ENCODE measurements around the gene CDKN1B. TPM values are rescaled to one million over a fixed set of nuclear protein-coding genes. Genes with fewer than 3 reads are reported as not detected.
A peak's percentile ranks its signal among the peaks of the same experiment; 100 is the strongest.

CDKN1B gene
- total and polyA plus RNA-seq, 12 donors, result 20.8 to 56.2 (median 37.6) TPM

DNA sequence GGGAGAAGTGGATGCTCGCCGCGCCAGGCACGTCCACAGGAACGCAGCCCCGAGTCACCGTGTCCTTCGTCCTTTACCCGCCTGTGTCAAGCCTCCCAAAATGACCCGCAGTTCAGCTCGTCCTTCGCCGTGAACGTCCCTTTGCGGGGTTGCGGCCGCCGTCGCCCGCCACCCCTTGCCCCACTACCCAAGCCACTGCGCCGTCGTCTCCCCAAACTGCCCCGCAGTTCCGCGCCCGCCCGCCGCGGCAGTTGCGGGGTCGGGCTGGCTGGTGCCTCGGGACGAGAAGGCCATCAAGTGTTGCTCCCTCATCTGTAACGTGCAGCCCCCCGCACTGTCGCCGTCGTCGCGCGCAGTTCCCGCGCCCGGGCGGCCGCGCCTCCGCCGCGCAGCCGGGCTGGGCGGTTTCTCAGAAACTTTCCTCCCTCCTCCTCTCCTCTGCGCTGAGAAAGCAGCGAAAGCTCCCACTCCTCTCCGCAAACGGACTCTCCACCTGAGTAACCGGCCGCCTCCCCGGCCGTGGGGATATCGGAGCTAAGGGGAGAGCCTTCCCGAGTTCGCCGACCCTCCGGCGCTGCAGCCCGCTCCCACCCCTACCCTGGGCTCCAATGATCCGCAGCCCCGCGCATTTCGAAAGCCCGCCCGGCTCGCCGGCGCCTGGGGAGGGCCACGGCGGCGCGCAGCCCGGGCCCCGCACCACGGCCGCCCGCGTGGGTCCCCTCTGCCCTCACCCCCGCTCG, 6.7 kb downstream of the CDKN1B start:
- intact Hi-C loops (cut with DNase I), result loop anchor here in 2 of 10 donors (2.0 to 5.0 kb wide), 2 partner anchors 61 to 63 kb away; partner anchors contain the start of gene APOLD1 (in 2 of the 2)
- WGBS, 2 donors, result 0% methylated on average over 88 to 89 of the region's 89 CpGs
- Histone ChIP-seq H3K27ac (peak overlapping the region; percentile 95 to 100 (median 98)), H3K4me3 (peak overlapping the region; percentile 42 to 90 (median 77)), H3K4me1 (peaks cover 3 to 66% (median 55%) of the 10 kb centered on the region in 9 donors), H3K36me3 (peaks cover 0 to 36% (median 20%) of the 10 kb centered on the region in 9 donors), H3K27me3 (no peaks in the 10 kb centered on the region), H3K9me3 (no peaks in the 10 kb centered on the region)
- TF ChIP-seq, protein P1, sequence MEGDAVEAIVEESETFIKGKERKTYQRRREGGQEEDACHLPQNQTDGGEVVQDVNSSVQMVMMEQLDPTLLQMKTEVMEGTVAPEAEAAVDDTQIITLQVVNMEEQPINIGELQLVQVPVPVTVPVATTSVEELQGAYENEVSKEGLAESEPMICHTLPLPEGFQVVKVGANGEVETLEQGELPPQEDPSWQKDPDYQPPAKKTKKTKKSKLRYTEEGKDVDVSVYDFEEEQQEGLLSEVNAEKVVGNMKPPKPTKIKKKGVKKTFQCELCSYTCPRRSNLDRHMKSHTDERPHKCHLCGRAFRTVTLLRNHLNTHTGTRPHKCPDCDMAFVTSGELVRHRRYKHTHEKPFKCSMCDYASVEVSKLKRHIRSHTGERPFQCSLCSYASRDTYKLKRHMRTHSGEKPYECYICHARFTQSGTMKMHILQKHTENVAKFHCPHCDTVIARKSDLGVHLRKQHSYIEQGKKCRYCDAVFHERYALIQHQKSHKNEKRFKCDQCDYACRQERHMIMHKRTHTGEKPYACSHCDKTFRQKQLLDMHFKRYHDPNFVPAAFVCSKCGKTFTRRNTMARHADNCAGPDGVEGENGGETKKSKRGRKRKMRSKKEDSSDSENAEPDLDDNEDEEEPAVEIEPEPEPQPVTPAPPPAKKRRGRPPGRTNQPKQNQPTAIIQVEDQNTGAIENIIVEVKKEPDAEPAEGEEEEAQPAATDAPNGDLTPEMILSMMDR (IDR thresholded peaks at IDR 0.05), result no peak
- ATAC-seq (peak; percentile 9 to 71 (median 18)), DNase-seq (peak; percentile 48 to 60)

DNA sequence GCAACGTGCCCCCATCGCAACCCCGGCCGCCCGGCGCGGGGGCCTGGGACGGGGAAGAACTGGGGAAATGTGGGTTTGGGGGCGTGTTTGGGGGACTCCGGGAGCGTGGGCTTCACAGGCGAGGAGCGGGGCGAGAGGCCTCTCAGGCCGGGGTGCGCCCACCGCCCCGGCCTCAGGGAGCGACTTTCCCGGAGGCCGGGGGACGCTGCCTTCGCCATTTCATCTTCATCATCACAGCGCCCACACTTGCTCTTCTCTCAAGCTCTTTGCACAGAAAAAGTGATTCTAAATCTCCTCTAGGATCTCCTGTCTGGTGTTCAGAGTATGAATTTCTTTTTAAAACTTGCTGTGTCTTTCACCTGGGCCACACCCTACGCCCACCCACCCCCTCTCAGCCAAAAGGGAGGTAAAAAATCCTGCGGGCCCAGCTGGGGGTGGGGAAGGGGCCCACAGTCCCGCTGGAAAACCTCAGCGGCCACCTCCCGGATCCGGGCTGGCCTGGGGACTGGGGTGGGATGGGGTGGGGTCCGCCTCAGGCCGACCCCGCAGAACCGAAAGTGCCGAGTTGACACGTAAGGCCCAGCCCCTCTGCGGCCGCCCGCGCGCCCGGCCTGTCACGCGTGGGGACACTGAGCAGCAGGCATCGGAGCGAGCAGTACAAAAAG, 7.4 kb downstream of the CDKN1B start:
- H3K27me3 ChIP-seq, result no peaks in the 10 kb centered on the region

DNA sequence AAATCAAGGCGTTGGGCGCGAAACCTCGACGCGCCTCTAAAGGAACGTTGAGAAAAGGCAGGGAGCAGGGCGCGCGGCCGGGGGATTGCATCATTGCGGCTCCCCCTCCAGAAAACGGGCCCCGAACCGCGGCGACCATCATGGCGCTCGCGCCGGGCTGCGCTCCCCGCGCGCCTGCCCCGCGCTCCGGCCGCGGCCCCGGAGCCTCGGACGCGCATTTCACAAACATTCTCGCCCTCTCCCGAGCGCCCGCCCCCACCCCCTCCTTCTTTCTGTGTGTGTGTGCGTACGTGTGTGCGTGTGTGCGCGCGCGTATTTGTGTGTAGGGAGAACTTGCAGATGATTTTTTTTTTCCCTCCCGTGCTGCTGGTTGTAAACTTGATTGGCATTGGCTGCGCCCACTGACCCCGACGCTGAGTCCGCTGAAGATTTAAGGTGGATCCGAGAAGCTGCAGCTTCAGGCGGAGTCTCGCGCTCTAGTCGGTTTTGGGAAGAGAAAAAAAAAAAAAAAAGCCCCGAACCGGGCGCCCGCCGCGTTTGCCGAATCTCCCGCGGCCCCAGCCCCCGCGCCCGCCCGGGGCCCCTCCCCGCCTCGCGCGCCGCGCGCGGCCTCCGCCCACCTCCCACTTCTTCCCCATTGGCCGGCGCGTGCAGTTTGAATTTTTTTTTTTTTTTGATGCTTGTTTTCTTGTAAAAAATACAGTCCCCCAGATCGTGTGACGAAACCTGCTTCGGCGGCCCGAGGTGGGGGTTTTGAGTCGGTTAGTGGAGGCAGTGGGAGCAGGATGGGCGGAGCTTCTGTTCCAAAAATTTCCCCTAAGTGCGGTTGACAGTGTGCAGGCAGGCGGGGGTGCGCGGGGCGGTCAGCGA, 8.2 kb downstream of the CDKN1B start:
- ATAC-seq (peak; percentile 82 to 89 (median 86)), DNase-seq (peak; percentile 90 to 96)
- 0% methylated on average over 93 of the region's 93 CpGs for WGBS, 2 donors
- Histone ChIP-seq H3K9me3 (no peaks in the 10 kb centered on the region), H3K27ac (peak overlapping the region; percentile 95 to 100 (median 98)), H3K4me1 (peaks cover 3 to 60% (median 40%) of the 10 kb centered on the region in 9 donors), H3K27me3 (no peaks in the 10 kb centered on the region), H3K36me3 (peaks cover 0 to 21% (median 17%) of the 10 kb centered on the region in 9 donors), H3K4me3 (peak overlapping the region; percentile 42 to 90 (median 77))
- TF ChIP-seq, protein P1 (IDR thresholded peaks at IDR 0.05), result peak in 1 of 9 donors; percentile 19
- intact Hi-C loops (cut with DNase I), result loop anchor here in 5 of 10 donors (1.0 to 2.0 kb wide), 2 partner anchors 8 to 59 kb away; partner anchors contain the start of genes CDKN1B (in 4 of the 5) and APOLD1 (in 1 of the 5)

More for the DNA sequence above, 7.4 kb downstream of the CDKN1B start:
- intact Hi-C loops (cut with DNase I), result loop anchor here in 6 of 10 donors (1.0 to 5.0 kb wide), 3 partner anchors 7 to 63 kb away; partner anchors contain the start of genes CDKN1B (in 4 of the 6) and APOLD1 (in 2 of the 6)
- peak overlapping the region; percentile 95 to 100 (median 98) for H3K27ac ChIP-seq
- H3K36me3 ChIP-seq, result peaks cover 0 to 29% (median 20%) of the 10 kb centered on the region in 9 donors
- peak overlapping the region; percentile 42 to 90 (median 77) for H3K4me3 ChIP-seq
- H3K4me1 ChIP-seq, result peaks cover 3 to 67% (median 48%) of the 10 kb centered on the region in 9 donors
- TF ChIP-seq, protein P1 (IDR thresholded peaks at IDR 0.05), result no peak
- ATAC-seq, result peak in 3 of 8 donors; percentile 13 to 51 (median 34)
- H3K9me3 ChIP-seq, result no peaks in the 10 kb centered on the region
- 1% methylated on average over 44 to 46 of the region's 46 CpGs for WGBS, 2 donors
- no peak for DNase-seq
